ENCODE results near the gene MCOLN1.

MCOLN1 gene
- 6.8 to 9.2 reads per million in 2 donors for total RNA-seq

GRCh38 chr19:7522072-7522922 is at the start of gene MCOLN1:
Gene MCOLN1 (plus strand): TSS chr19:7522624. CDS start chr19:7522751, 127 bp downstream.
- peak; percentile 99 for DNase-seq

- DNase-seq, result no peak
Observed at GRCh38 chr19:7475665-7476064, 46.8 kb upstream of the MCOLN1 start.

- no peak for DNase-seq
Observed at GRCh38 chr19:7476241-7476640, 46.2 kb upstream of the MCOLN1 start.

- DNase-seq, result no peak
Observed at GRCh38 chr19:7476777-7477494, 45.5 kb upstream of the MCOLN1 start.

GRCh38 chr19:7477758-7478157 is 44.7 kb upstream of the MCOLN1 start:
- DNase-seq, result no peak

- DNase-seq, result no peak
Observed at GRCh38 chr19:7478173-7478842, 44.1 kb upstream of the MCOLN1 start.

GRCh38 chr19:7478843-7479227 is 43.6 kb upstream of the MCOLN1 start:
- DNase-seq, result no peak

- DNase-seq, result no peak
Observed at GRCh38 chr19:7480222-7480969, 42.0 kb upstream of the MCOLN1 start.

GRCh38 chr19:7480970-7481255 is 41.5 kb upstream of the MCOLN1 start:
- DNase-seq, result no peak

- no peak for DNase-seq
Observed at GRCh38 chr19:7482584-7483439, 39.6 kb upstream of the MCOLN1 start.

GRCh38 chr19:7483720-7484201 is 38.7 kb upstream of the MCOLN1 start:
- no peak for DNase-seq

- DNase-seq, result no peak
Observed at GRCh38 chr19:7486923-7487322, 35.5 kb upstream of the MCOLN1 start.

GRCh38 chr19:7488736-7489353 is 33.6 kb upstream of the MCOLN1 start, which contains the start of gene PEX11G:
Gene PEX11G (minus strand): TSS chr19:7489035. CDS start chr19:7489010, 25 bp downstream.
- peak; percentile 88 for DNase-seq

GRCh38 chr19:7489609-7490044 is 32.8 kb upstream of the MCOLN1 start:
- DNase-seq, result no peak

- no peak for DNase-seq
Observed at GRCh38 chr19:7492142-7492541, 30.3 kb upstream of the MCOLN1 start.

- no peak for DNase-seq
Observed at GRCh38 chr19:7492558-7492957, 29.9 kb upstream of the MCOLN1 start.

- no peak for DNase-seq
Observed at GRCh38 chr19:7494416-7495098, 27.9 kb upstream of the MCOLN1 start.

GRCh38 chr19:7497292-7497691 is 25.1 kb upstream of the MCOLN1 start:
- no peak for DNase-seq

- no peak for DNase-seq
Observed at GRCh38 chr19:7500811-7501450, 21.5 kb upstream of the MCOLN1 start.

GRCh38 chr19:7502552-7502951 is 19.9 kb upstream of the MCOLN1 start:
- no peak for DNase-seq

Measured in T-helper 9 cell (primary cell).